NCI-H146 treated with DMSO at 0.1 percent for 48 hours (cell line): Measurements from ENCODE around the gene SLC4A5.

ENCODE experiments used
- DNase-seq: peaks from one replicate; lab custom pipeline; 2025; ENCODE audit not compliant: unreplicated experiment; lab: John Stamatoyannopoulos, UW

Gene SLC4A5

GRCh38 chr2:74174909-74175308, 168.3 kb downstream of the SLC4A5 start:
- DNase-seq, result no peak

- no peak for DNase-seq
Observed at GRCh38 chr2:74168739-74169138, 174.5 kb downstream of the SLC4A5 start.
